ENCODE measurements around the gene ZNF606. TPM values are rescaled to one million over a fixed set of nuclear protein-coding genes. Genes with fewer than 3 reads are reported as not detected.
A peak's percentile ranks its signal among the peaks of the same experiment; 100 is the strongest.
"Not testable (repeated sequence)": the region's sequence is repeated elsewhere in the genome, so short reads cannot be mapped to it uniquely, and the experiment has no call there.

Gene ZNF606
- polyA plus RNA-seq, 3 donors, result 29.1 to 33.5 (median 31.7) TPM

DNA sequence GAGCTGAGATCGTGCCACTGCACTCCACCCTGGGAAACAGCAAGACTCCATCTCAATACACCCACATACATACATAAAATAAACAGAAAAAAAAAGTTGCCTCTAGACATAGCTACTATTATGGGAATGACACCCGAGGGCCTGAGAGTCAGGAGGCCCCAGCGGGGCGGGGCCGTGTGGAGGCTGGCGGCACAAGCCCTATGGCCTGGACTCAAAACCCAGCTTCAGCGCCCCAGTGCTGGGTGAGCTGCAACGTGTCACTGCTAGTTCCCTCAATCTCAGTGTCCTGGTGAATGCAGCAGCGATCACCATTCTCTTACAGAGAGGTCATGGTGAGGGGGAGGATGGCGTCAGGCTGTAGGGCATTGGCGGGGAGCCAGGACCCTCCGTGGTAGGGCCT is 22.0 kb upstream of the ZNF606 start:
- no peak for DNase-seq (ENCODE audit: extremely low read depth in 1 of 11, low read depth in 9 of 11, low spot score in 4 of 11)

DNA sequence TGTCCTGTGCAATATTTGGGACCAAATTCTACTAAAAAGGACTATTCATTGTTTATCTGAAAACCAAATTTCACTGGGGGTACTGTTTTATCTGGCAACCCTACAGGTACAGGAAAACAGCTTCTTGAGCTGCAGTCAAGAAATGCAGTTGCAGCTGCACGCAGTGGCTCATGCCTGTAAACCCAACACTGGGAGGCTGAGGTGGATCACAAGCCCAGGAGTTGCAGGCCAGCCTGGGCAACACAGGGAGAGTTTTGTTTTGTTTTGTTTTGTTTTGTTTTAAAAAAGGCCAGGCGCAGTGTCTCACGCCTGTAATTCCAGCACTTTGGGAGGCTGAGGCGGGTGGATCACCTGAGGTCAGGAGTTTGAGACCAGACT is 19.7 kb upstream of the ZNF606 start:
- DNase-seq (ENCODE audit: extremely low read depth in 1 of 11, low read depth in 9 of 11, low spot score in 4 of 11), result no peak

DNA sequence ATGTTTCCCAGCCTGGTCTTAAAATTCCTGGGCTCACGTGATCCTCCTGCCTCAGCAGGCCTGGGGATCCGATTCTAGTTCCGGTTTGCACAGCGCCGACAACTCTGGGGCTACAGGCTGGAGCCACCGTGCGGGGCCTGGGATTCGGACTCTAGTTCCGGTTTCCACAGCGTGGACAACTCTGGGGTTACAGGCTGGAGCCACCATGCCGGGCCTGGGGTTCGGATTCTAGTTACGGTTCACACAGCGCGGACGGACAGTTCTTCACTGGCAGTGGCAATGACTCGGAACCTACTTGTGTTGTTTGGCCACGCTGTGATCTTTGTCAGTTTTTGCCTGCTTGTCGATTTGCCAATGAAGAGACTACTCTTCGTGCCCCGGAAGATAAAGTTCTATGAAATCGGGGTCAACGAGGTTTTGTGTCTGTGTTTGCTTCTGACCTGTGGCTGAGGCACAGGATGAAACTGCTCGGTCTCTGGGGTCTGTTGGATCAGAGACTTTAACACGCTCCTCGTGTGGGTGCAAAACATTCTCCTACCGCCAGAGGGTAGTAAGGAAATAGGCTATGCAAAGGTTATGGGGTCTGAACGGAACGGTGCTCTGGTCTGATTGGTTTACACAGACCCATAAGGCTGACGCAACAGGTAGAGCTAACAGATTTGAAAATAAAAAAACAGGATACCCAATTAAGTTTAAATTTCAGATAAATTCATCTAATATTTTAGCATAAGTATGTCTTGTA is 19.1 kb upstream of the ZNF606 start:
- DNase-seq (ENCODE audit: extremely low read depth in 1 of 11, low read depth in 9 of 11, low spot score in 4 of 11), result peak in 10 of 11 donors; percentile 60 to 88 (median 76)

DNA sequence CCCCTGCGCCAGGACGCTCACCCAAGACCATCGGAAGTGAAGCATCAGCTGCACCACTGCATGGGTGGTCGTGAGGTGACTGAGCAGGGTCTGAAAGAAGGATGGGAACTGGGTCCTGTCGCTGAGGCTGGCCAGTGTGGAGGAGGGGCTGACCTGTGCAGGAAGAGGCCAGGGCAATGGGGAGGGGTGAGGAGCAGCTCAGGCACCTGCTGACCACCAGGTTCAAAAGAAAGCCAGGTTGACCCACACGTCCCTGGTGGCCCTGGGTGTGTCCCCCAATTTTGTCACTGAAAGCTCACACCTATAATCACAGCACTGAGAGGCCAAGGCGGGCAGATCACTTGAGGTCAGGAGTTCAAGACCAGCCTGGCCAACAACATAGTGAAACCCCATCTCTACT is 17.5 kb upstream of the ZNF606 start:
- no peak for DNase-seq (ENCODE audit: extremely low read depth in 1 of 11, low read depth in 9 of 11, low spot score in 4 of 11)

DNA sequence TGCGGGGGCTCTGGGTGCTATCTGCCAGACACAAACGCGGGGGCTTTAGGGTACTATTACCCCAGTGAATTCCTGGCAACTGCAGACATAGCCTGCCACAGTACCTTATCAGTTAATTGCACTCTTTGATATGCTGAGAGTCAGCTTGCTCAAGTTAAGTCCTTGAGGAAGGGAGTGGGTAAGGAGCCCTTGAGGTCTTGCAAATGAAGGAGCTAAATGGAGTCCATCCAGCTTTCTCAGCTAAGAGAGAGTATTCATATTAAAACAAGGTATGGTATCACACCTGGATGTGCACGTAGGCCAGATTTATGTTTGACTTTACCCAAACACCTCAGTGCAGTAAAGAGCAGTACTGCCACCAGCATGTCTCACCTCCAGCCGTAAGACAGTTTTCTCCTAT is 11.5 kb upstream of the ZNF606 start:
- no peak for DNase-seq (ENCODE audit: extremely low read depth in 1 of 11, low read depth in 9 of 11, low spot score in 4 of 11)

DNA sequence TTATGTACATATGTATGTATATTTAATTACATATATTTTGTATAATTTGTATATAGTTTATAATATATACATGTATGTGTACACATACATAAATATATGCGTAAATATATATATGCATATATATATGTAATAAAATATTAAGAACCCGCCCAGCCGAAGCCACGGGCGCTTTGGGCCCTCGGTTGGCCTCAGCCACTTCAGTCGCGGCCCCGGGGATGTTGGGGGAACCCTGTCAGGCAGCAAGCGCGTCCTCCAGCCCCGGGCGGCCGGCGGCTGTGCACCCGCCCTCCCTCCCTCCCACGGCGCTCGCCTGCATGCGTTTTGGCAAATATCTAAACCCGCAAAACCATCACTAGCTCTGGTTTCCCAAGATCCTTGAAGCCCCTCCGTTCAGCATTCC is 7.9 kb upstream of the ZNF606 start:
- no peak for DNase-seq (ENCODE audit: extremely low read depth in 1 of 11, low read depth in 9 of 11, low spot score in 4 of 11)

DNA sequence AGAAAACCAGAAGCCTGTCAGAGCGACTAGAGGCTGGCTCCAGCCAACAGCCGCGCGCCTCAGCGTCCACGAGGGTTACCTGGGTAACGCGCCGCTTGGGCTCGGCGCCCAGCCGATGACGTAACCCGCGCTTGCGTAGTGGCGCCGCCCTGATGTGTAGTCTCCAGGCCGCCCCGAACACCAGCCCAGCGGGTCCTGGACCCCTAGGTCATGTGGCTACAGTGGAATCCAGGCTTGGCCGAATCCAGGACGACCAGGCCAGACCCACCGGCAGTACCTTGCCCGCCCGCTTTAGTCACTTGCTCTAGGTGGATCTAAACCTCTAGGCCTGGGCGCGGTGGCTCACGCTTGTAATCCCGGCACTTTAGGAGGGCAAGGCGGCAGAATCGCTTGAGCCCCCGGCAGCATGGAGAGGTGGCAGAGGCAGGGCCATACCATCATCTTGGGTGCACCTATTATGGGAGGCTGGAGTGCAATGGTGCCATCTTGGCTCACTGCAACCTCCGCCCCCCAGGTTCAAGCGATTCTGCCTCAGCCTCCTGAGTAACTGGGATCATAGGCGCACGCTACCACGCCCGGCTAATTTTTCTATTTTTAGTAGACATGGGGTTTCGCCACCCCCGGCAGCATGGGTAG is 7.2 kb upstream of the ZNF606 start:
- DNase-seq (ENCODE audit: extremely low read depth in 1 of 11, low read depth in 9 of 11, low spot score in 4 of 11), result peak; percentile 88 to 95 (median 91)

DNA sequence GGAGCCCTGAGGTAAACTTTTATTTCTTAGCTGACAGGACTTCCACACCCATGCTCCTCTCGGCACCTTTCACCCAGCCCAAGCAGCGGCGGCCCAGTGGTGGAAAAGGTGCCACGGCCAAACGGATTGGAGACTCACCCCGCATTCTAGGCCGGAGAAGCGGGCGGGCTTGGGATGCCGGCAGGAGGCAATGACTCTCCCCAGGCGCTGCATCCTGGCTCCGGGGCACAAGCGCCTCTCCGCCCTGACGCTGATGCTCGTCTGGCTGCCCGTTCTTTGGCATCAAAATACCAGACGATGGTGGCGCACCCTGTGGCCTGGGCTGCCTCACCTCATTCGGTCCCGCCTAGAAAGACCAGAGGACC is 6.7 kb upstream of the ZNF606 start:
- no peak for DNase-seq (ENCODE audit: extremely low read depth in 1 of 11, low read depth in 9 of 11, low spot score in 4 of 11)

DNA sequence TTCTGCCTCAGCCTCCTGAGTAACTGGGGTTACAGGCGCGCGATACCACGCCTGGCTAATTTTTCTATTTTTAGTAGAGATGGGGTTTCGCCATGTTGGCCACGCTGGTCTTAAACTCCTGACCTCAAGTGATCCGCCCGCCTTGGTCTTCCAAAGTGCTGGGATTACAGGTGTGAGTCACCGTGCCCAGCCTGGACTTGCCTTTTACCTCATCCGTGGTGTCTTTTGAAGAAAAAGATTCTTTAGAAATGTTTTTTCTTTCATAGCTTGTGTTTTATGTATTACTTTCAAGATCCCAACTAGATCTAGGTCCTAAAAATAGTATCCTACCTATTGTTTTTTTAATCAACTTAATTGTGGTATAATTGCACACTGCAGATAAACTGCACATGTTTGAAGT is 6.3 kb upstream of the ZNF606 start:
- not testable (repeated sequence) for DNase-seq (ENCODE audit: extremely low read depth in 1 of 11, low read depth in 9 of 11, low spot score in 4 of 11)

DNA sequence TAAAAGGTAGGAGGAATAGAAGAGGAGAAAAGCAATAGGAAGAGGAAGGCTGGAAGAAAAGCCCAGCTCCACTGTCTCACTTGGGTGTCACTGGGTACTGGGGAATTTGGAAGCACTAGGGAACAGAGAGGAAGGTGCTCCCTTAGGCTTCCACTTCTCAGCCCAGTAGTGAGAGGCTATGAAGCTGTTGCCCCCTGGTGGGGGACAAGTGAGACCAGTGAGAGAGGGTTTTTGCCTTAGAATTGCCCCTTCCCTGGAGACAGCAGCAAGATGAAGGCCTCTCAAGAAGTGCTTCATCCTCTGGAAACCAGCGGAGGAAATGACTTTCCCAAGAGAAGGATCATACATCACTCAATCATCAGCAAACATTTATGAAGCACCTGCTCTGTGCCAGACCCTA is 4.7 kb upstream of the ZNF606 start:
- DNase-seq (ENCODE audit: extremely low read depth in 1 of 11, low read depth in 9 of 11, low spot score in 4 of 11), result no peak

DNA sequence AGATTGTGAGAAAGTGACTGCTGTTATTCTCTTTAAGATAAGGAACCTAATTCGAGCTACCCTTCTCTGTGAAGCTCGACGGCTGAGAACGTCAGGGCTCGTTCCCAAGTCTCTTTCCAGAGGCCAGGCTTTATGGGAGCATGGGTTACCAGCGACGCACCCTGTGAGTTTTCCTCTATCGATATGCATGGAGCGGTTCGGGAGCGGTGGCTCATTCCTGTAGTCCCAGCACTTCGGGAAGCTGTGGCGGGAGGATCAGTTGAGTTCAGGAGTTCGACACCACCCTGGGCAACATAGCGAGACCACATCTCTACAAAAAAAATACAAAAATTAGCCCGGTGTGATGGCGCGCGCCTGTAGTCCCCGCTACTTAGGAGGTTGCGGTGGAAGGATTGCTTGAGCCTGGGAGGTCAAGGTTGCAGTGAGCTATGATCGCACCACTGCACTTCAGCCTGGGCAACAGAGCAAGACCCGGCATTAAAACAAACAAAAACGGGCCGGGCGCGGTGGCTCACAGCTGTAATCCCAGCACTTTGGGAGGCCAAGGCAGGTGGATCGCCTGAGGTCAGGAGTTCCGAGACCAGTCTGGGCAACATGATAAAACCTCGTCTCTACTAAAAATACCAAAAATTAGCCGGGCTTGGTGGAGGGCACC is 681 bp upstream of the ZNF606 start:
- no peak for DNase-seq (ENCODE audit: extremely low read depth in 1 of 11, low read depth in 9 of 11, low spot score in 4 of 11)

DNA sequence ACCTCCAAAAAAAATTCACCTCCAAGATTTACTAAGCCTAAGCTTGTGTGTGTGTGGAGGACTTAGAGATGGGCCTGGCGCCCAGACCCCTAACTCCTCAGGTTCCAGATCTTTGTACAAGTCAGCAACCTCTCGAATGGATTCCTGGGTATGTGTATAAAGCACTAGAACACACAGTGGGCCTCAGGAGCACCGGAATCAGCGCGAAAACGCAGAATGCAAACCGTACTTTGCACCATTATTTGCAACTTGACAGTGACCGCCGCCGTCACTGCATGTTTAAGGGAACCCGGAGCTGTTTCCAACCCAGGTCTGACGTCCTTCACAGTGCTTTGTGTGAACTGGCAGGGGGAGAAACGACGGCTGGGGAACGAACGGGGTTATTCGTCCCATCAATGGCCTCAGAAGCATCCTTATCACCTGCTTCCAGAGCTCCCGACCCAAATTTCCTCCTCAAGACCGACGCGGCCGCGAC is 688 bp downstream of the ZNF606 start:
- peak in 2 of 11 donors; percentile 21 to 29 for DNase-seq (ENCODE audit: extremely low read depth in 1 of 11, low read depth in 9 of 11, low spot score in 4 of 11)

DNA sequence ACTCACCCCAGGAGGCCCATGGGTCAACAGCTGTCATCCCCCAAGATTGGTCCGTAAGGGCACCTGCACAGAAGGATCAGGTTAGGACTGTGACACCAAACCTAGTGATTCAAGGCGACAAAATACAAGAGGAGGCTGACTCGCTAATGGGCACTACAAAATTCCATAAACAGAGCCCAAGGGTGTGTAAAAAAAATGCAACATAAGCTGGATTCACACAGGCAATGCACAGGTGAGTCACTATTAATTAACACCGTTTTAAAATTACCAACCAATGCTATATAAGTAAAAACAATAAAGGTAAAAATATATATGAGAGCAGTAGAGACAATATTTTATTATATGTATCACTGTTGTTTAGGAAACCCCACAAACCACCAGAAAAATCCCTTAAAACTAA is 1.9 kb downstream of the ZNF606 start:
- DNase-seq (ENCODE audit: extremely low read depth in 1 of 11, low read depth in 9 of 11, low spot score in 4 of 11), result no peak

DNA sequence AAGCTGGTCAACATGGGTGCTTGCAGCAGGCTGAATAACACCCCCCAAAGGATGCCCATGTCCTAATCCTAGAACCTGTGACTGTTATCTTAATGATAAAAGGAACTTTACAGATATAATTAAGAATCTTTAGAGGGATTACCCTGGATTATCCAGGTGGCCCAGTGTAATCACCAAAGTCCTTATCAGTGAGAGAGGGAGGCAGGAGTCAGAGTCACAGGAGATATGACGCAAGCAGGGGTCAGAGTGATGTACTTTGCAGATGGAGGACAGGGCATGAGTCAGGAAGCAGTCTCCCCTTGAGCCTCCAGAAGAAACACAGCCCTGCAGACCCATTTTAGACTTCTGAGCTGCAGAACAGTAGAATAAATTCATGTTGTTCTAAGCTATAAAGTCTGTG is 9.8 kb downstream of the ZNF606 start:
- DNase-seq (ENCODE audit: extremely low read depth in 1 of 11, low read depth in 9 of 11, low spot score in 4 of 11), result no peak

DNA sequence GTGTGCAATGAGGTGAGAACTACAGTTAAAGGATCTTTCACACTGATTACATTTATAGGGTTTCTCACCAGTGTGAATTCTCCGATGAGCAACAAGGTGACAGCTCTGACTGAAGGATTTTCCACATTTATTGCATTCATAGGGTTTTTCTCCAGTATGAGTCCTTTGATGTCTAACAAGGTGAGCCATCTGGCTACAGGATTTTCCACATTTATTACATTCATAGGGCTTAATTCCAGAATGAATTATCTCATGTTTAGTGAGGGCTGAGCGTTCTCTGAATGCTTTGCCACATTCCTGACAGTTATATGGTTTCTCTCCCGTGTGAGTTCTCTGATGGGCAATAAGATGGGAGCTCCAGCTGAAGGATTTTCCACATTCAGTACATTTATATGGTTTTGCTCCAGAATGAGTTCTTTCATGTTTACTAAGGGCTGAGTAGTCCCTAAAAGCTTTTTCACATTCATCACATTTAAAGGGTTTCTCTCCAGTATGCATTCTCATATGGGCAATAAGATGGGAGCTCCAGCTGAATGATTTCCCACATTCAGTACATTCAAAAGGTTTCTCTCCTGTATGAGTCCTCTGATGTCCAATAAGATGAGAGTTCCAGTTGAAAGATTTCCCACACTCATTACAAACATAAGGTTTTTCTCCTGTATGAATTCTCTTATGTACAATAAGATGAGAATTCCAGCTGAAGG is 23.9 kb downstream of the ZNF606 start:
- no peak for DNase-seq (ENCODE audit: extremely low read depth in 1 of 11, low read depth in 9 of 11, low spot score in 4 of 11)

DNA sequence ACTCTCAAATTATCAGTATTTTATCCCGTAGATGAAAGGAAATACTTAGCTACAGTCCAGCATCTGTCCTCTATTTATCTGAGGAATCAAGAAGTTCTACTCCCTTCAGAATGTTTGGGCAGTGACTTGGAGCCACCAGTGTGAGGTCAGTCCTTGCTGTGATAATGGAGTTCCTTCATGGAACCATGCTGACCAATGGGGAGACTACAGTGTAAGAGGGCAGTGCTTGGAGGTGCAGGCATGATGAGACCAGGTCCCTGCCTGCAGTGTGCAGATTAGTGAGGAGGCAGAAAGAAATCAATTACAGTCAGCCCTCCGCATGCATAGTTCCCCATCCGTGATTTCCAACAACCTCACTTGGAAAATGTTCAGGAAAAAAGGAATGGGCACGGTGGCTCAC is 28.2 kb downstream of the ZNF606 start, which contains the start of gene C19orf18:
TSS of gene C19orf18 (minus strand) at position 101 of the 400 bp plus-strand sequence. CDS start 102 bp downstream, outside the sequence.
- no peak for DNase-seq (ENCODE audit: extremely low read depth in 1 of 11, low read depth in 9 of 11, low spot score in 4 of 11)

DNA sequence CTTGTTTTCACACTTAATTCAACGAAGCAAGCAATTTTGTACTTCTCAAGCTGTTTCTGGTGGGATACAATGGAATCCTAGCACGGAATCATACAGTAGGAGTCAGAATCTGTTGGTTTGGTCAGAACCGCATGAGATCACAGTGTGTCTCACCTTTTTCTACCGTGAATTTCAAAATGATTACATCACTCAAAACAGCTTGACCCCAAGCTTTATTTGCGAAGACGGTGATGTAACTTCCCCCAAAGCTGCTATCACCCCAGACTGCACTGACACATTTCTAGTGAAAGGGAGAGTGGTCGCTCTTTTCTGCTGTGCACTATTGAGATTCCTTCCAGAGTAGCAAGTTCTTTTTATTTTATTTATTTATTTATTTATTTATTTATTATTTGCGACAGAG is 37.9 kb downstream of the ZNF606 start:
- no peak for DNase-seq (ENCODE audit: extremely low read depth in 1 of 11, low read depth in 9 of 11, low spot score in 4 of 11)

DNA sequence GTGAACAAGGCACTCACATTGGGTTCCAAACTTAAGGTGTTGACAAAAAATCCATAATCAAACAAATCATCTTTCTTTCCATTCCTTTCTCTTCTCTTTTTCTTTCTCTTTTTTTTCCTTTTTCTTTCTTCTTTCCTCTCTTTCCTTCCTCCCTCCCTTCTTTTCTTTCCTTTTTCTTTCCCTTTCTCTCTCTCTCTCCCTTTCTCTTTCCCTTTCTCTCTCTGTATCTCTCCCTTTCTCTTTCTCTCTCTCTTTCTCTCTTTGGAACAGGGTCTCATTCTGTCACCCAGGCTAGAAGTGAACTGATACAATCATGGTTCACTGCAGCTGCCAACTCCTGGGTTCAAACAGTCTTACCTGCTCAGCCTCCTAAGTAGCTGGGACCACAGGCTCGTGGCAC is 40.8 kb downstream of the ZNF606 start:
- no peak for DNase-seq (ENCODE audit: extremely low read depth in 1 of 11, low read depth in 9 of 11, low spot score in 4 of 11)

DNA sequence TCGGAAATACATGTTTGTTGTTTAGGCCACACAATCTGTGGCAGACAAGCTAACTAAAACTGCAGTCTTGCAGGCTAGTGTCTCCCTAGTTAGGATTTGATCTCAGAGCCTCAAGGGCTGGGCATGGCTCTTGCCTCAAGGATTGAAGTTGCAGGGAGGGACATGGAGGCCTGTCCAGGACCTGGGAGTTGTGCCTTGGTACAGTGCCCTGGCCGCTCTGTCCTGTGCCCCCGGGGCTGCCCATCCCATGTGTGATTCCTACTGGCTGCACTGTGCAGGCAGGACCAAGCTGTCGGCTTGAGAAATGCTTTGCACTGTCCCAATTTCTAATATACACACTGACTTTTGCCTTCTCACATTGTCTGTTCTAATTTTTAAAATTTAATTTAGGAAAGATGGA is 47.6 kb downstream of the ZNF606 start:
- no peak for DNase-seq (ENCODE audit: extremely low read depth in 1 of 11, low read depth in 9 of 11, low spot score in 4 of 11)

DNA sequence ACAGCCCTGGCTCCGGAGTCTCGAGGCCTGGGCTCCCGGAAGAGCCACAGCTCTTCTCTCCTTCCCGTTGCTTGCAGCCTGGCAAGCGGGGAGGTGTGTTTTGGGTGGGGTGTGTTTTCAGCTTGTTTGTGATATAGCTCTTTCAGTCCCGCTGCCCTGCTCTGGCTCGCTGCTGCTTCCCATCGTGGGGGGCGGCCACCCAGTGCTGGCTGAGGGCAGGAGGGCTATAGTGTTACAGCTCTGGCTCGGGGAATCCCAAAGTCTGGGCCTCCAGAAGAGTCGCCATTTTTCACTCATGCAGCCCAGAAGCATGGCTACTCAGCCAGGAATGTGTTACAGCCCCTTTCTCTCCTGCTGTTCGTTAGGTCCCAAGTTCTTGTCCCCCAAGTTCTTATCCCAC is 52.9 kb downstream of the ZNF606 start:
- no peak for DNase-seq (ENCODE audit: extremely low read depth in 1 of 11, low read depth in 9 of 11, low spot score in 4 of 11)

Data from renal cortex interstitium (tissue), 11 donors.